SKM-1 treated with dmso at 0.1 percent for 144 hours (cell line): ENCODE results near the gene PNPLA3.
A peak's percentile ranks its signal among the peaks of the same experiment; 100 is the strongest.

Experiments
- DNase-seq: peaks from one replicate; lab custom pipeline; 2025; ENCODE audit not compliant: unreplicated experiment; lab: John Stamatoyannopoulos, UW

The PNPLA3 gene

GRCh38 chr22:43991316-43992020 lies 67.9 kb downstream of the PNPLA3 start:
- no peak for DNase-seq

- no peak for DNase-seq
Measured at GRCh38 chr22:43992331-43992821, 68.8 kb downstream of the PNPLA3 start.

- peak; percentile 35 for DNase-seq
Measured at GRCh38 chr22:43993072-43993760, 69.6 kb downstream of the PNPLA3 start.

- DNase-seq: no peak
Measured at GRCh38 chr22:43994006-43994405, 70.4 kb downstream of the PNPLA3 start.

GRCh38 chr22:43994416-43994815 lies 70.8 kb downstream of the PNPLA3 start:
- no peak for DNase-seq

GRCh38 chr22:43995057-43995685 lies 71.6 kb downstream of the PNPLA3 start:
- no peak for DNase-seq

DNA sequence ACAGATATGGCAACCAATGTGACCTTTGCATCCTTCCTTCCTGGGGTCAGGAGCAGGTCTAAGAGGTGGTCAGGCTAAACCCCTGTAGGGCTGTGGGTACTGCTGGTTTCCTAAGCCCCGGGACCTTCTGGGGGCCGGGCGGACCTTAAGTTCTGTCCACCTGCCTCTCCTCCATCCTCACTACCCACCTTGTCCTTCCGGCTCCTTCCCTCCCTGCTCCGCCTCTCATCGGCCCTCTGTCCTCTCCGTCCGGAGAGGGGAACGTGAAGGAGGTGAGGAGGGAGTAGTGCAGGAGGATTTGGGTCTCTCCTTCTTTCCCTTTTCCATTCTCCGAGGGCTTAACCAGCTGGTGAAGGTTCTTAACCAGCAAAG lies 72.2 kb downstream of the PNPLA3 start:
- DNase-seq: no peak

DNA sequence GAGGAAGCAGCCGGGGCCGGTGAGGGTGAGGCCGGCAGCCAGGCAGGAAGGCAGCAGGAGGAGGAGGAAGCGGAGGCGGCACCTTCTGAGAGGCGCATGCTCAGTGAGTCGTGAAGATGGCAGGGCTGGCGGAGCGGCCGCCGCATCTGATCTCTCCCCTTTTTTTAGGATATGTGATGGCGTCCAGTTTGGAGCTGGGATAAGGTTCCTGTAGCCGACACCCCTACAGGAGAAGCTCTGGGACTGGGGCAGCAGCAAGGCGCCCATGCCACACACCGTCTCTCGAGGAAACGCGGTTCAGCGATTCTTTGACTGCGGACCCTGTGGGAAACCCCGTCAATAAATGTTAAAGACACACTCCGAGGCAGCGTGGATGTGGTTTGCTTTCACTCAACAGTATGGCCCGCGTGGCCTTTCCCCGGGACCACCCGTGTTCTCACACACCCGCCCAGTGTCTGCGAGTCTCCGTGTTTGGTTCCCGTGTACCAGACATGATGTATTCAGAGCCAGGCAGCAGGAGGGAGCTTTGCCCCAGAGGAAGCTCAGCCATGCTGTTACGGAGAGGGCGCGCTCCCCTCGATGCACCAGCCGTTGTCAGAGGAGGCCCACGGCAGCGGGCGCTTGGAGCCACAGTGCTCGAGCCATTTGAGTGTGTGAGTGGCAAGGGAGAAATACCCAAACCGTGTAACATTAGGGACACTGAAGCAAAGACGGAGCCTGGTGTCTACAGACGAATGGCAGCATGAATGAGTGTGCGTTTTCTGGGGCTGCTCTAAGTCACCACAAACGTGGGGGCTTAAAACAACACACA lies 72.8 kb downstream of the PNPLA3 start:
- DNase-seq: no peak

DNA sequence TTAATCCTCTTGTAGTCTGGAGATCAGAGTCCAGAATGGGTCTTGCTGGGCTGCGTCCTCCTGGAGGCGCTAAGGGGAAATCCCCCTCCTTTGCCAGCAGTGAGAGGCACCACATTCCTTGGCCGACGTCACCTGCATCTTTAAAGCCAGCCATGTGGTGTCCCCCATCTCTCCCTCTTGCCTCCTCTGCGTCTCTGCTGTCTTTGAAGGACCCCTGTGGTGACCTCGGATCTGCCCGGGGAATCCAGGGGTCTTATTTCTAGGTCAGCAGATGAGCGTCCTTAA lies 73.3 kb downstream of the PNPLA3 start:
- DNase-seq: no peak
